Progenitor cell of endocrine pancreas (in vitro differentiated cells): Measurements from ENCODE around the gene PRDM7. TPM values are rescaled to one million over a fixed set of nuclear protein-coding genes. Genes with fewer than 3 reads are reported as not detected.
"Not testable (repeated sequence)": the region's sequence is repeated elsewhere in the genome, so short reads cannot be mapped to it uniquely, and the experiment has no call there.

ENCODE experiments used
- DNase-seq: peaks from one replicate; pipeline ENCODE4 v3.0.0; 2021; ENCODE audit warnings: low spot score; ENCODE audit not compliant: unreplicated experiment
- H3K27ac Mint-ChIP-seq: 2 replicates; pipeline ENCODE4 v1.8.0; 2021; ENCODE audit warnings: mild to moderate bottlenecking, moderate library complexity, mixed read lengths
- H3K27me3 Mint-ChIP-seq: 2 replicates; pipeline ENCODE4 v1.8.0; 2021; ENCODE audit warnings: mixed read lengths
- H3K36me3 Mint-ChIP-seq: 2 replicates; pipeline ENCODE4 v1.8.0; 2022; ENCODE audit warnings: mixed read lengths; ENCODE audit not compliant: insufficient read depth
- H3K4me1 Mint-ChIP-seq: 2 replicates; pipeline ENCODE4 v1.8.0; 2021; ENCODE audit warnings: low read depth, mixed read lengths
- H3K4me3 Mint-ChIP-seq: 2 replicates; pipeline ENCODE4 v1.8.0; 2021; ENCODE audit warnings: low read depth, mild to moderate bottlenecking, moderate library complexity, mixed read lengths
- H3K9me3 Mint-ChIP-seq: 2 replicates; pipeline ENCODE4 v1.8.0; 2021; ENCODE audit warnings: low read depth, mixed read lengths
- CTCF ChIP-seq: fragments of 200-600 bp; sonication (generic); IDR thresholded peaks from one replicate; pipeline ENCODE4 v1.5.0; 2021; ENCODE audit warnings: antibody characterized with exemption, mild to moderate bottlenecking; ENCODE audit not compliant: unreplicated experiment
- total RNA-seq: library from RNA; stranded (reverse); gene quantifications from 2 replicates; pipeline ENCODE4 v1.2.1, GENCODE V29; 2021

The PRDM7 gene
- total RNA-seq, 1 donor from 2014 or later: not detected

- H3K27me3 Mint-ChIP-seq: peaks cover 11% of the 10 kb centered on the region
- H3K36me3 Mint-ChIP-seq, H3K4me1 Mint-ChIP-seq, H3K9me3 Mint-ChIP-seq, DNase-seq, H3K27ac Mint-ChIP-seq, H3K4me3 Mint-ChIP-seq: not testable (repeated sequence)
- TF ChIP-seq CTCF: peak; percentile 43
Observed at GRCh38 chr16:90097010-90097684, 20.0 kb upstream of the PRDM7 start.

- DNase-seq, H3K27ac Mint-ChIP-seq, H3K4me1 Mint-ChIP-seq, H3K27me3 Mint-ChIP-seq, H3K36me3 Mint-ChIP-seq, H3K4me3 Mint-ChIP-seq, H3K9me3 Mint-ChIP-seq: not testable (repeated sequence)
Observed at GRCh38 chr16:90094791-90095190, 17.7 kb upstream of the PRDM7 start.

GRCh38 chr16:90094296-90094695 is 17.2 kb upstream of the PRDM7 start:
- H3K27me3 Mint-ChIP-seq, DNase-seq, H3K9me3 Mint-ChIP-seq, H3K4me1 Mint-ChIP-seq, H3K36me3 Mint-ChIP-seq, H3K27ac Mint-ChIP-seq, H3K4me3 Mint-ChIP-seq: not testable (repeated sequence)

- not testable (repeated sequence) for H3K27ac Mint-ChIP-seq, H3K9me3 Mint-ChIP-seq, DNase-seq, H3K4me1 Mint-ChIP-seq, H3K36me3 Mint-ChIP-seq, H3K4me3 Mint-ChIP-seq, H3K27me3 Mint-ChIP-seq
Observed at GRCh38 chr16:90093799-90094198, 16.7 kb upstream of the PRDM7 start.

- not testable (repeated sequence) for H3K36me3 Mint-ChIP-seq, H3K27ac Mint-ChIP-seq, H3K4me1 Mint-ChIP-seq, DNase-seq, H3K9me3 Mint-ChIP-seq, H3K4me3 Mint-ChIP-seq
- peaks cover 11% of the 10 kb centered on the region for H3K27me3 Mint-ChIP-seq
Observed at GRCh38 chr16:90092781-90093180, 15.7 kb upstream of the PRDM7 start.

GRCh38 chr16:90084215-90084950 is 7.3 kb upstream of the PRDM7 start:
- no peak overlapping the region for H3K27ac Mint-ChIP-seq
- no peaks in the 10 kb centered on the region for H3K36me3 Mint-ChIP-seq
- no peak overlapping the region for H3K4me3 Mint-ChIP-seq
- peaks cover 26% of the 10 kb centered on the region for H3K27me3 Mint-ChIP-seq
- H3K4me1 Mint-ChIP-seq: peaks cover 2% of the 10 kb centered on the region
- DNase-seq: no peak
- no peak for TF ChIP-seq CTCF
- no peaks in the 10 kb centered on the region for H3K9me3 Mint-ChIP-seq

GRCh38 chr16:90083139-90083538 is 6.0 kb upstream of the PRDM7 start:
- H3K36me3 Mint-ChIP-seq: no peaks in the 10 kb centered on the region
- DNase-seq: no peak
- H3K4me1 Mint-ChIP-seq: peaks cover 2% of the 10 kb centered on the region
- no peak overlapping the region for H3K27ac Mint-ChIP-seq
- H3K9me3 Mint-ChIP-seq: no peaks in the 10 kb centered on the region
- TF ChIP-seq CTCF: no peak
- H3K27me3 Mint-ChIP-seq: peaks cover 37% of the 10 kb centered on the region
- H3K4me3 Mint-ChIP-seq: peak overlapping the region; percentile 83
